ENCODE results near the gene USP3.

- TF ChIP-seq CTCF (IDR thresholded peaks at IDR 0.05): no peak
- no peak for TF ChIP-seq POLR2AphosphoS5 (IDR thresholded peaks at IDR 0.05; ENCODE audit: insufficient read depth in 1 of 2, low read depth in 1 of 2)
Measured at GRCh38 chr15:63478243-63478642, 26.1 kb upstream of the USP3 start.
